Motor neuron (in vitro differentiated cells): Measurements from ENCODE around the gene KLC1. TPM values are rescaled to one million over a fixed set of nuclear protein-coding genes. Genes with fewer than 3 reads are reported as not detected.
"Not testable (repeated sequence)": the region's sequence is repeated elsewhere in the genome, so short reads cannot be mapped to it uniquely, and the experiment has no call there.

Experiments
- ATAC-seq, 8 experiments: fragments of 200-7000 bp; cut with Tn5 transposase; replicated peaks in 6 of 8; 2 replicates each; pipeline ENCODE4 v1.8.0; 2021; ENCODE audit warnings: mild to moderate bottlenecking in 8 of 8, moderate library complexity in 8 of 8
- H3K27ac ChIP-seq, 2 donors: fragments of 250-450 bp; sonication (Bioruptor Pico); 2 replicates each; pipeline ENCODE4 v1.9.0; 2021; ENCODE audit warnings: antibody characterized with exemption in 2 of 2, mild to moderate bottlenecking in 2 of 2, moderate library complexity in 1 of 2
- H3K4me1 ChIP-seq, 2 donors: fragments of 250-450 bp; sonication (Bioruptor Pico); replicated peaks in 1 of 2; 2 replicates each; pipeline ENCODE4 v1.6.1; 2021; ENCODE audit warnings: antibody characterized with exemption in 2 of 2, mild to moderate bottlenecking in 2 of 2, moderate library complexity in 1 of 2
- H3K4me3 ChIP-seq, 5 donors: fragments of 250-450 bp; sonication (Bioruptor Pico); 2 replicates each; pipeline ENCODE4 v1.9.0; 2021; ENCODE audit warnings: antibody characterized with exemption in 5 of 5, mild to moderate bottlenecking in 5 of 5, moderate library complexity in 4 of 5
- WGBS, 10 experiments: fragments of 450-650 bp; shearing (Covaris generic); methylation state at CpG; one replicate each; pipeline ENCODE4 v1.0.0; 2022; 5-methylcytosine and 5-hydroxymethylcytosine counted together
- in situ Hi-C, 9 experiments: fragments of 400-800 bp; cut with MboI; loops; one replicate each; pipeline ENCODE4 v1.15.0; 2021; ENCODE audit warnings: low sequenced_read_pairs in 9 of 9, low pct_unique_long_range_greater_than_20kb in 2 of 9; ENCODE audit not compliant: unreplicated experiment in 9 of 9
- total RNA-seq, 8 experiments: library from RNA; unstranded; fragments of 300-600 nt; gene quantifications; 2 replicates each; pipeline versions ENCODE4 v1.2.3 to v1.2.4, GENCODE V29; 2022

KLC1 gene
- total RNA-seq, 8 experiments from 2014 or later: 88.3 to 298 (median 254) TPM

DNA sequence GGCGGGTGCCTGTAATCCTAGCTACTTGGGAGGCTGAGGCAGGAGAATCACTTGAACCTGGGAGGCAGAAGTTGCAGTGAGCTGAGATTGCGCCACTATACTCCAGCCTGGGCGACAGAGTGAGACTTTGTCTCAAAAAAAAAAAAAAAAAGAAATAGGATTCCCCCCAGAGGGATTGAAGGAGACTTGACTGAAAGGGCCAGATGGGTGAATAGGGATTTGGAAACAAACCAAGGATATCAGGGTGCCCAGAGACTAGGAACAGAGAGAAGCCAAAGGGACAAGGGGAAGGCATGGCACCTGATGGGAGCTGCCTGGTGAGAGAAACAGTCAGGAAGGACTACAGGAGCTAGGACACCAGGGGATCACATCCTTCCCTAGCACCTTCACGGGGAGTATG lies 19.9 kb upstream of the KLC1 start:
- H3K4me3 ChIP-seq, ATAC-seq, in situ Hi-C loops, H3K27ac ChIP-seq: not testable (repeated sequence)
- peaks cover 10 to 12% of the 10 kb centered on the region in 2 donors for H3K4me1 ChIP-seq
- WGBS, 10 experiments: 71 to 100% (median 93%) methylated on average over 1 to 3 of the region's 4 CpGs; no CpG with 5 or more reads in 5 of the 10 experiments

- Histone ChIP-seq H3K4me3 (no peak overlapping the region), H3K27ac (no peak overlapping the region), H3K4me1 (peaks cover 10 to 12% of the 10 kb centered on the region in 2 donors)
- WGBS, 10 experiments: 50 to 100% (median 94%) methylated on average over 1 of the region's 2 CpGs; no CpG with 5 or more reads in 6 of the 10 experiments
- in situ Hi-C loops: no loop called here
- ATAC-seq: no peak
Observed at GRCh38 chr14:103611215-103611614, 17.8 kb upstream of the KLC1 start.

DNA sequence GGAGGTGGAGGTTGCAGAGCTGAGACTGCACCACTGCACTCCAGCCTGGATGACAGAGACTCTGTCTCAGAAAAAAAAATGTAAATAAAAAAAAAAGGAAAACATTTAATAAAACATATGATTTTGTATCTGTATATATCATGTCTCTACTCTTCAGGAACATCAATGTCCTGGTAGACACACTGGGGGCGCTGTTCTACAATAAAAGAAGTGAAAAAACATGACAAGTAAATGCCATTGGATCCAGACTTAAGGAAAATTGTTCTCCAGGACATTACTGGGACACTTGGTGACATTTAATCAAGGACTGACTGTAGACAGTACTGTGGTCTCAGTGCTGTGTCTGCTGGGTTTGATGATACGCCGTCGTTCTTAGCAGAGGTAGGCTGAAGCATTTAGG lies 15.5 kb upstream of the KLC1 start:
- H3K27ac ChIP-seq: no peak overlapping the region
- H3K4me3 ChIP-seq: no peak overlapping the region
- in situ Hi-C loops: no loop called here
- H3K4me1 ChIP-seq: no peaks in the 10 kb centered on the region
- WGBS, 10 experiments: 0 to 100% (median 91%) methylated on average over 1 to 4 of the region's 4 CpGs; no CpG with 5 or more reads in 1 of the 10 experiments
- no peak for ATAC-seq

- no peak for ATAC-seq
- no peak overlapping the region for H3K4me3 ChIP-seq
- WGBS, 10 experiments: 30 to 100% (median 82%) methylated on average over 1 to 8 of the region's 17 CpGs; no CpG with 5 or more reads in 1 of the 10 experiments
Observed at GRCh38 chr14:103616635-103617300, 12.2 kb upstream of the KLC1 start.

GRCh38 chr14:103619057-103619456 lies 10.0 kb upstream of the KLC1 start:
- H3K4me3 ChIP-seq: no peak overlapping the region
- 57 to 94% (median 92%) methylated on average over 2 to 3 of the region's 5 CpGs; no CpG with 5 or more reads in 6 of the 10 experiments for WGBS, 10 experiments
- H3K27ac ChIP-seq: no peak overlapping the region
- ATAC-seq: peak in 3 of 8 experiments; percentile 47 to 82 (median 74)
- in situ Hi-C loops: no loop called here
- no peaks in the 10 kb centered on the region for H3K4me1 ChIP-seq

More at GRCh38 chr14:103616635-103617300, 12.2 kb upstream of the KLC1 start:
- Histone ChIP-seq H3K27ac (no peak overlapping the region), H3K4me1 (no peaks in the 10 kb centered on the region)
- in situ Hi-C loops: no loop called here

- 80 to 100% (median 92%) methylated on average over 1 to 4 of the region's 5 CpGs; no CpG with 5 or more reads in 3 of the 10 experiments for WGBS, 10 experiments
- in situ Hi-C loops: no loop called here
Observed at GRCh38 chr14:103621860-103622259, 7.2 kb upstream of the KLC1 start.

DNA sequence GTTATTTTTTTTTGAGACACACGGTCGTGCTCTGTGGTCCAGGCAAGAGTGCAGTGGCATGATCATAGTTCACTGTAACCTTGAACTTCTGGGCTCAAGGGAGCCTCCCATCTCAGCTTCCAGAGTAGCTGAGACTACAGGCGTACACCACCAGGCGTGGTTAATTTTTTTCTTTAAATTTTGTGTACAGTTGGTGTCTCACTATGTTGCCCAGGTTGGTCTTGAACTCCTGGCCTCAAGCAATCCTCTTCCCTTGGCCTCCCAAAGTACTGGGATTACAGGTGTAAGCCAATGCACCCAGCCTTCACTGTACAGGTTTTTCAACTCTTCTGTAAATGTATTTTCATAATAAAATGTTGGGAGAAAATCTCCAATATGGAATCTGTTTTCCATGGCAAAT lies 5.7 kb upstream of the KLC1 start:
- in situ Hi-C loops: no loop called here
- 17 to 100% (median 94%) methylated on average over 1 to 4 of the region's 4 CpGs; no CpG with 5 or more reads in 5 of the 10 experiments for WGBS, 10 experiments
- ATAC-seq: no peak

More at GRCh38 chr14:103621860-103622259, 7.2 kb upstream of the KLC1 start:
- H3K27ac ChIP-seq: no peak overlapping the region
- ATAC-seq: no peak
- H3K4me3 ChIP-seq: no peak overlapping the region
- H3K4me1 ChIP-seq: no peaks in the 10 kb centered on the region

GRCh38 chr14:103623883-103624482 lies 5.0 kb upstream of the KLC1 start:
- no peak overlapping the region for H3K4me3 ChIP-seq
- ATAC-seq: no peak
- in situ Hi-C loops: no loop called here
- WGBS, 10 experiments: 45 to 80% (median 77%) methylated on average over 1 to 10 of the region's 16 CpGs; no CpG with 5 or more reads in 4 of the 10 experiments
- no peak overlapping the region for H3K27ac ChIP-seq
- peaks cover 7% of the 10 kb centered on the region in 2 donors for H3K4me1 ChIP-seq

More for the DNA sequence above, 5.7 kb upstream of the KLC1 start:
- Histone ChIP-seq H3K27ac (no peak overlapping the region), H3K4me1 (peaks cover 4 to 5% of the 10 kb centered on the region in 2 donors), H3K4me3 (no peak overlapping the region)

- H3K4me1 ChIP-seq: peaks cover 7% of the 10 kb centered on the region in 2 donors
- in situ Hi-C loops: no loop called here
- no peak overlapping the region for H3K27ac ChIP-seq
- WGBS, 10 experiments: 17% methylated on average over 1 of the region's 10 CpGs; no CpG with 5 or more reads in 9 of the 10 experiments
- peak in 3 of 8 experiments; percentile 33 to 53 (median 43) for ATAC-seq
- no peak overlapping the region for H3K4me3 ChIP-seq
Observed at GRCh38 chr14:103624860-103625259, 4.2 kb upstream of the KLC1 start.

- no peak for ATAC-seq
- H3K4me3 ChIP-seq: no peak overlapping the region
- peaks cover 7 to 9% of the 10 kb centered on the region in 2 donors for H3K4me1 ChIP-seq
- in situ Hi-C loops: no loop called here
- WGBS, 10 experiments: 14 to 100% (median 73%) methylated on average over 1 to 8 of the region's 11 CpGs; no CpG with 5 or more reads in 1 of the 10 experiments
- H3K27ac ChIP-seq: no peak overlapping the region
Observed at GRCh38 chr14:103625356-103626095, 3.5 kb upstream of the KLC1 start.

GRCh38 chr14:103626146-103626850 lies 2.7 kb upstream of the KLC1 start:
- Histone ChIP-seq H3K4me3 (no peak overlapping the region), H3K4me1 (peaks cover 13 to 15% of the 10 kb centered on the region in 2 donors), H3K27ac (no peak overlapping the region)
- in situ Hi-C loops: no loop called here
- no peak for ATAC-seq
- 14 to 83% (median 73%) methylated on average over 1 to 3 of the region's 5 CpGs; no CpG with 5 or more reads in 4 of the 10 experiments for WGBS, 10 experiments
